ENCODE data around the gene ADORA2A. TPM values are rescaled to one million over a fixed set of nuclear protein-coding genes. Genes with fewer than 3 reads are reported as not detected.

The ADORA2A gene
- total RNA-seq, 2 experiments from 2014 or later, result 15.5 to 16.4 TPM

DNA sequence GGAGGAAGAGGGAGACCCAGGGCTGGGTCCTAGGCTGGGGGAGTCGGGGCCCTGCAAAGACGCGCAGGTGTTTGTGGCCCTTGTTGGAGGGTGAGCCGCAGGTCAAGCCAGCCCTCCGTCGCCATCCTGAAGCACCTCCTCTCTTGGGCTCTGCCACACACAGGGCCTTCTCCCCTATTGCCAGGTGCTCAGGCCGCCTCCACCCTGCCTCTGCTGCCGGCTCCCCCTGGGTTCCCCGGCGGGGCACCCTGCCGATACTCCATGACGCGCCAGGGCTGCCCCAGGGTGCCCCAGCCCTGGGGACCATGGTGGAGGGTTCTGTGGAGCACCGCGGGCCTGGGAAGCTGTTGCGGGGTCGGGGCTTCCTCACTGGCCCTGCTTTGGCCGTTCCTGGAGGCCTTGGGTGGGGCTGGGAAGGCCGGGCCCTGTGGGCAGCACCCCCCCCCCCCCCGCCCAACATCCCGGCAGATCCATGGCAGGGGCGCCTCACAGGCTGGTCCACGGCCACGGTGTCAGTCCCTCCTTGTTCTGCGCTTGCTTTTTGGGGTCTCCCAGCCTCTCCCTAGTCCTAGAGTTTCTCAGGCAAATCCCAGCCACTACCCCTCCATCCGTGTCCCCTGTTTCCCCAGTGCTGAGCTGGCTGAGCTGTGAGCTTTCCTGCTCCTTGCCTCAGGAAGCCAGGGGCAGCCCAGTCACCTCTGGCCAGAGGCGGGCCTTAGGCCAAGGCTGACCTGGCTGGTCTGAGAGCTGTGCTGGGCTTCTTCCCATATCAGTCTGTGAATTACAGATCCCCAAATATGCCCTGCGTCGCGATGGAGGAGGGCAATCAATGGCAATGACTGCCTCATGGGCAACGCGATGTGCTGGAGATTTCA lies 2.3 kb upstream of the ADORA2A start:
- CTCF ChIA-PET, result interaction anchor here (1.6 to 2.2 kb wide), 3 partner anchors 10 to 77 kb away, joined by 7 to 17 read pairs (median 14); no protein-coding TSS in a partner anchor
- Histone ChIP-seq H3K27me3 (ENCODE audit: control insufficient read depth in 1 of 2, insufficient read depth in 2 of 2, low read length in 2 of 2) (no peaks in the 10 kb centered on the region), H3K9me3 (ENCODE audit: control insufficient read depth in 1 of 2, insufficient read depth in 1 of 2, low read length in 2 of 2) (no peaks in the 10 kb centered on the region), H3K4me1 (ENCODE audit: insufficient read depth, low read length) (peaks cover 65% of the 10 kb centered on the region), H3K36me3 (ENCODE audit: insufficient read depth, low read length) (no peaks in the 10 kb centered on the region), H3K27ac (ENCODE audit: low read depth in 1 of 2, low read length in 2 of 2) (no peak overlapping the region), H3K4me3 (ENCODE audit: low read length) (no peak overlapping the region)
- intact Hi-C loops (cut with DNase I, micrococcal nuclease), result loop anchor here (2.0 to 10.0 kb wide), 6 partner anchors 42 to 640 kb away; no protein-coding TSS in a partner anchor
- no peak for DNase-seq
- Mint-ChIP-seq H3K27ac (peak overlapping the region; percentile 92), H3K27me3 (no peaks in the 10 kb centered on the region), H3K36me3 (ENCODE audit: low read depth) (peaks cover 13% of the 10 kb centered on the region), H3K9me3 (no peaks in the 10 kb centered on the region), H3K4me3 (peak overlapping the region; percentile 88), H3K4me1 (ENCODE audit: low read depth) (peaks cover 60% of the 10 kb centered on the region)
- POLR2A ChIA-PET, result interaction anchor here (1.1 to 3.3 kb wide), 4 partner anchors 10 to 129 kb away, joined by 3 to 17 read pairs (median 8); partner anchors contain the start of gene GUCD1
- ATAC-seq (ENCODE audit: poor library complexity), result no peak
- TF ChIP-seq, protein P1, sequence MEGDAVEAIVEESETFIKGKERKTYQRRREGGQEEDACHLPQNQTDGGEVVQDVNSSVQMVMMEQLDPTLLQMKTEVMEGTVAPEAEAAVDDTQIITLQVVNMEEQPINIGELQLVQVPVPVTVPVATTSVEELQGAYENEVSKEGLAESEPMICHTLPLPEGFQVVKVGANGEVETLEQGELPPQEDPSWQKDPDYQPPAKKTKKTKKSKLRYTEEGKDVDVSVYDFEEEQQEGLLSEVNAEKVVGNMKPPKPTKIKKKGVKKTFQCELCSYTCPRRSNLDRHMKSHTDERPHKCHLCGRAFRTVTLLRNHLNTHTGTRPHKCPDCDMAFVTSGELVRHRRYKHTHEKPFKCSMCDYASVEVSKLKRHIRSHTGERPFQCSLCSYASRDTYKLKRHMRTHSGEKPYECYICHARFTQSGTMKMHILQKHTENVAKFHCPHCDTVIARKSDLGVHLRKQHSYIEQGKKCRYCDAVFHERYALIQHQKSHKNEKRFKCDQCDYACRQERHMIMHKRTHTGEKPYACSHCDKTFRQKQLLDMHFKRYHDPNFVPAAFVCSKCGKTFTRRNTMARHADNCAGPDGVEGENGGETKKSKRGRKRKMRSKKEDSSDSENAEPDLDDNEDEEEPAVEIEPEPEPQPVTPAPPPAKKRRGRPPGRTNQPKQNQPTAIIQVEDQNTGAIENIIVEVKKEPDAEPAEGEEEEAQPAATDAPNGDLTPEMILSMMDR (IDR thresholded peaks at IDR 0.05), result no peak

DNA sequence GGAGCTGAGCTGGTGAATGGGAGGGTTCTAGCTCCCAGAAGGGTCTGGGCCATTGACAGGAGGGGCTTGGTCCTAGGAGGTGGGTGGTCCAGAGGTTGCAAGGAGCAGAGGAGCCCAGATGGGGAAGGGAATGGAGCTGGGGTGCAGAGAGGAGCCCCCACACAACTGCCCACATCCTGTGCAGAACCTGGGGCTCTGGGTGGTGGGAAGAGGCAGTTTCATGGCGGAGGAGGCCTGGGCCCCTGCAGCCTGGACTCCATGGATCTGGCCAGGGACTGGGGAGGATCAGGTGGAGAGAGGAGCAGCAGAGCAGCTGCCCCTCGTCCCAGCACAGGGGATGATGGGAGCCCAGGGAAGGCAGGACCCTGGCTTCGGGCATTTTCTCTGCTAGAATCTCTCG lies 963 bp upstream of the ADORA2A start:
- ChIA-PET POLR2A (interaction anchor here (1.2 to 2.8 kb wide), 3 partner anchors 8 to 532 kb away, joined by 3 to 17 read pairs (median 9); partner anchors contain the start of genes GUCD1 and MIF), CTCF (interaction anchor here (1.0 kb wide), 1 partner anchor 99 kb away, joined by 3 read pairs; no protein-coding TSS in a partner anchor)
- H3K27ac ChIP-seq (ENCODE audit: low read depth in 1 of 2, low read length in 2 of 2), result peak overlapping the region; percentile 94 to 98
- peak overlapping the region; percentile 70 for H3K4me3 ChIP-seq (ENCODE audit: low read length)
- Mint-ChIP-seq H3K4me1 (ENCODE audit: low read depth) (peaks cover 69% of the 10 kb centered on the region), H3K4me3 (peak overlapping the region; percentile 88), H3K9me3 (no peaks in the 10 kb centered on the region), H3K27ac (peak overlapping the region; percentile 92), H3K36me3 (ENCODE audit: low read depth) (peaks cover 17% of the 10 kb centered on the region), H3K27me3 (no peaks in the 10 kb centered on the region)
- intact Hi-C loops (cut with DNase I, micrococcal nuclease), result loop anchor here in 1 of 2 experiments (5.0 to 10.0 kb wide), 3 partner anchors 41 to 638 kb away; no protein-coding TSS in a partner anchor
- H3K9me3 ChIP-seq (ENCODE audit: control insufficient read depth in 1 of 2, insufficient read depth in 1 of 2, low read length in 2 of 2), result no peaks in the 10 kb centered on the region
- H3K27me3 ChIP-seq (ENCODE audit: control insufficient read depth in 1 of 2, insufficient read depth in 2 of 2, low read length in 2 of 2), result no peaks in the 10 kb centered on the region
- no peak for ATAC-seq (ENCODE audit: poor library complexity)
- peaks cover 74% of the 10 kb centered on the region for H3K4me1 ChIP-seq (ENCODE audit: insufficient read depth, low read length)
- peak in 1 of 14 experiments; percentile 42 for DNase-seq
- peaks cover 6% of the 10 kb centered on the region for H3K36me3 ChIP-seq (ENCODE audit: insufficient read depth, low read length)
- TF ChIP-seq, protein P1 (IDR thresholded peaks at IDR 0.05), result no peak

DNA sequence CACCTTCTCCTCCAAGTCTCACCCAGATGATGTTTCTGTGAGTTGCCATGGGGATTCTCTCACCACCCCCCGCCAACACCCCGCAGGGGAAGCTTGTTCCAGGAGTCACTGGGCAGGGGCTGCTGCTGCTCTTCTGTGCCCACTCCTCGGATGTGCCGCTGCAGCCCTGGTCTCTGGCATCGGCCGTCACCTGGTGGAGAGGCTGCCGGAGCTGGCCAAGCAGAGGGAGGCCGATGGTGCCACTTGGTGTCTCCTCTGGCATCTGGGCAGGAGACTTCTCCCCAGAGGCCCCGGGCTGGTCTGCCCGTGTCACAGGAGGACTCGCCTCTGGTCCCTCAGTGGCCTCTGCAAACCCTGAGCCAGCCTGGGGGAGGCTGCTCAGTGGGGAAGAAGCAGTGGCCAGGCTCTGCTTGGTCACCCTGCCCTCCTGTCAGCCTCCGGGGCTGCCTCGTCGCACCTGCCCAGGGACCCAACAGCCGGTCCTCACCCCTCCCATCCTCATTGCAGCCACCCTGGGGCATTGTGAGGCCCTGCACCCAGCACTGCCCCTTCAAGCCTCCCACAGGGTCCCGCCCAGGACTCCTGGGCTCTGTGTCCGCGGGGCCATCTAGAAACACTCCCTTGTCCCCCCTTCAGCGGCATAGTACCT lies 424 bp upstream of the ADORA2A start:
- H3K4me3 Mint-ChIP-seq, result peak overlapping the region; percentile 88
- peaks cover 72% of the 10 kb centered on the region for H3K4me1 Mint-ChIP-seq (ENCODE audit: low read depth)
- no peaks in the 10 kb centered on the region for H3K27me3 ChIP-seq (ENCODE audit: control insufficient read depth in 1 of 2, insufficient read depth in 2 of 2, low read length in 2 of 2)
- peaks cover 22% of the 10 kb centered on the region for H3K36me3 Mint-ChIP-seq (ENCODE audit: low read depth)
- intact Hi-C loops (cut with DNase I, micrococcal nuclease), result loop anchor here in 1 of 2 experiments (5.0 to 10.0 kb wide), 3 partner anchors 40 to 638 kb away; no protein-coding TSS in a partner anchor
- H3K36me3 ChIP-seq (ENCODE audit: insufficient read depth, low read length), result peaks cover 7% of the 10 kb centered on the region
- no peak for ATAC-seq (ENCODE audit: poor library complexity)
- peak in 4 of 14 experiments; percentile 24 to 51 (median 34) for DNase-seq
- H3K4me1 ChIP-seq (ENCODE audit: insufficient read depth, low read length), result peaks cover 78% of the 10 kb centered on the region
- ChIA-PET CTCF (interaction anchor here (0.6 to 2.1 kb wide), 3 partner anchors 98 to 378 kb away, joined by 3 to 8 read pairs (median 3); no protein-coding TSS in a partner anchor), POLR2A (interaction anchor here (0.7 to 2.8 kb wide), 12 partner anchors 11 to 640 kb away, joined by 3 to 17 read pairs (median 5); partner anchors contain the start of genes CABIN1, GUCD1, MIF and SMARCB1)
- H3K27me3 Mint-ChIP-seq, result no peaks in the 10 kb centered on the region
- peak overlapping the region; percentile 94 to 98 for H3K27ac ChIP-seq (ENCODE audit: low read depth in 1 of 2, low read length in 2 of 2)
- H3K4me3 ChIP-seq (ENCODE audit: low read length), result peak overlapping the region; percentile 70
- H3K9me3 ChIP-seq (ENCODE audit: control insufficient read depth in 1 of 2, insufficient read depth in 1 of 2, low read length in 2 of 2), result no peaks in the 10 kb centered on the region
- TF ChIP-seq, protein P1 (IDR thresholded peaks at IDR 0.05), result no peak
- H3K9me3 Mint-ChIP-seq, result no peaks in the 10 kb centered on the region
- peak overlapping the region; percentile 92 for H3K27ac Mint-ChIP-seq

Measured in CD4-positive, alpha-beta T cell (primary cell).